K562 (cell line): Measurements from ENCODE around the gene NR6A1. TPM values are rescaled to one million over a fixed set of nuclear protein-coding genes. Genes with fewer than 3 reads are reported as not detected.

Experiments
- AFF1 ChIP-seq, 2 experiments: fragments of 450-650 bp; IDR thresholded peaks; 2 replicates each; pipeline ENCODE4 v1.6.1; 2018; ENCODE audit warnings: mild to moderate bottlenecking in 2 of 2, low read depth in 1 of 2; ENCODE audit not compliant: partially characterized antibody in 2 of 2
- MAFG ChIP-seq: fragments of 450-650 bp; conservative IDR thresholded peaks from 2 replicates; pipeline ENCODE4 v1.6.1; 2016; ENCODE audit warnings: missing genetic modification characterization, missing compliant biosample characterization
- polyA plus RNA-seq, 8 experiments: library from polyadenylated mRNA; depleted of rRNA in 4 of 8; stranded (reverse) in 5 of 8; unstranded in 3 of 8; fragments of >200 nt; fragmentation: Nextera tagmentation in 2 of 8; fragmentation: Illumina TruSeq in 1 of 8; extraction: Ambion mirVana in 2 of 8; extraction: Trizol in 1 of 8; gene quantifications; 2 replicates each; pipeline versions ENCODE4 v1.2.1 to v1.2.3, GENCODE V29; 2011 to 2014; ENCODE audit warnings: inconsistent platforms in 1 of 8, missing spikeins in 1 of 8
- total RNA-seq, 7 experiments: library from RNA; depleted of rRNA in 6 of 7; stranded (reverse); fragments of >200 nt in 6 of 7; fragmentation: Illumina TruSeq in 2 of 7; extraction: Trizol in 2 of 7; gene quantifications; 2 replicates each; pipeline versions ENCODE4 v1.2.1 to v1.2.3, GENCODE V29; 2011 to 2021; ENCODE audit warnings: low replicate concordance in 1 of 7
- TF ChIP-seq, protein P1 (sequence below), 2 experiments: fragments of 150-350 bp in 1 of 2; IDR thresholded peaks; 2 replicates each; pipeline ENCODE4 v1.6.1; 2012 to 2016; ENCODE audit warnings: low read depth in 2 of 2, low read length in 2 of 2, mild to moderate bottlenecking in 1 of 2, moderate library complexity in 1 of 2

The NR6A1 gene
- total and polyA plus RNA-seq, 9 of the 15 experiments (the other 6 are each of a cell fraction or from before 2014, with no cell fraction given), result 9.7 to 55.4 (median 28.3) TPM

- TF ChIP-seq, protein P1, sequence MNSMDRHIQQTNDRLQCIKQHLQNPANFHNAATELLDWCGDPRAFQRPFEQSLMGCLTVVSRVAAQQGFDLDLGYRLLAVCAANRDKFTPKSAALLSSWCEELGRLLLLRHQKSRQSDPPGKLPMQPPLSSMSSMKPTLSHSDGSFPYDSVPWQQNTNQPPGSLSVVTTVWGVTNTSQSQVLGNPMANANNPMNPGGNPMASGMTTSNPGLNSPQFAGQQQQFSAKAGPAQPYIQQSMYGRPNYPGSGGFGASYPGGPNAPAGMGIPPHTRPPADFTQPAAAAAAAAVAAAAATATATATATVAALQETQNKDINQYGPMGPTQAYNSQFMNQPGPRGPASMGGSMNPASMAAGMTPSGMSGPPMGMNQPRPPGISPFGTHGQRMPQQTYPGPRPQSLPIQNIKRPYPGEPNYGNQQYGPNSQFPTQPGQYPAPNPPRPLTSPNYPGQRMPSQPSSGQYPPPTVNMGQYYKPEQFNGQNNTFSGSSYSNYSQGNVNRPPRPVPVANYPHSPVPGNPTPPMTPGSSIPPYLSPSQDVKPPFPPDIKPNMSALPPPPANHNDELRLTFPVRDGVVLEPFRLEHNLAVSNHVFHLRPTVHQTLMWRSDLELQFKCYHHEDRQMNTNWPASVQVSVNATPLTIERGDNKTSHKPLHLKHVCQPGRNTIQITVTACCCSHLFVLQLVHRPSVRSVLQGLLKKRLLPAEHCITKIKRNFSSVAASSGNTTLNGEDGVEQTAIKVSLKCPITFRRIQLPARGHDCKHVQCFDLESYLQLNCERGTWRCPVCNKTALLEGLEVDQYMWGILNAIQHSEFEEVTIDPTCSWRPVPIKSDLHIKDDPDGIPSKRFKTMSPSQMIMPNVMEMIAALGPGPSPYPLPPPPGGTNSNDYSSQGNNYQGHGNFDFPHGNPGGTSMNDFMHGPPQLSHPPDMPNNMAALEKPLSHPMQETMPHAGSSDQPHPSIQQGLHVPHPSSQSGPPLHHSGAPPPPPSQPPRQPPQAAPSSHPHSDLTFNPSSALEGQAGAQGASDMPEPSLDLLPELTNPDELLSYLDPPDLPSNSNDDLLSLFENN (IDR thresholded peaks at IDR 0.05; ENCODE audit: low read depth in 2 of 2, low read length in 2 of 2), result no peak
- no peak for TF ChIP-seq MAFG (tag)
- no peak for TF ChIP-seq AFF1 (IDR thresholded peaks at IDR 0.05; ENCODE audit: low read depth in 1 of 2, partially characterized antibody in 2 of 2)
Measured at GRCh38 chr9:124486778-124487259, 284.3 kb downstream of the NR6A1 start (continued).
